Measurements from ENCODE around the gene L2HGDH. TPM values are rescaled to one million over a fixed set of nuclear protein-coding genes. Genes with fewer than 3 reads are reported as not detected.
A peak's percentile ranks its signal among the peaks of the same experiment; 100 is the strongest.

The L2HGDH gene
- total RNA-seq, 1 experiment from 2014 or later: 15.2 TPM

GRCh38 chr14:50344876-50345563, 33.0 kb upstream of the L2HGDH start:
- Histone ChIP-seq H3K9me3 (replicated peaks) (no peaks in the 10 kb centered on the region), H3K4me3 (no peak overlapping the region), H3K27me3 (no peaks in the 10 kb centered on the region), H3K27ac (no peak overlapping the region), H3K4me1 (peaks cover 5% of the 10 kb centered on the region; the same call in 1 of the 2 replicates), H3K36me3 (no peaks in the 10 kb centered on the region)
- no peak for DNase-seq

- Histone ChIP-seq H3K4me3 (no peak overlapping the region), H3K4me1 (peaks cover 5% of the 10 kb centered on the region; the same call in 1 of the 2 replicates), H3K27ac (no peak overlapping the region), H3K36me3 (no peaks in the 10 kb centered on the region), H3K27me3 (no peaks in the 10 kb centered on the region), H3K9me3 (replicated peaks) (no peaks in the 10 kb centered on the region)
- no peak for DNase-seq
Measured at GRCh38 chr14:50344116-50344775, 32.2 kb upstream of the L2HGDH start.

GRCh38 chr14:50343434-50343833, 31.4 kb upstream of the L2HGDH start:
- H3K4me3 ChIP-seq: no peak overlapping the region
- no peak overlapping the region for H3K27ac ChIP-seq
- H3K9me3 ChIP-seq (replicated peaks): no peaks in the 10 kb centered on the region
- H3K36me3 ChIP-seq: no peaks in the 10 kb centered on the region
- no peaks in the 10 kb centered on the region for H3K27me3 ChIP-seq
- DNase-seq: no peak
- H3K4me1 ChIP-seq: peaks cover 5% of the 10 kb centered on the region; the same call in 1 of the 2 replicates

- no peak overlapping the region for H3K27ac ChIP-seq
- no peaks in the 10 kb centered on the region for H3K27me3 ChIP-seq
- no peaks in the 10 kb centered on the region for H3K36me3 ChIP-seq
- DNase-seq: peak; percentile 71 to 73
- no peaks in the 10 kb centered on the region for H3K9me3 ChIP-seq (replicated peaks)
- H3K4me3 ChIP-seq: no peak overlapping the region
- H3K4me1 ChIP-seq: peaks cover 5% of the 10 kb centered on the region; the same call in 1 of the 2 replicates
Measured at GRCh38 chr14:50342221-50343078, 30.4 kb upstream of the L2HGDH start.

GRCh38 chr14:50340963-50341362, 28.9 kb upstream of the L2HGDH start:
- Histone ChIP-seq H3K4me1 (peaks cover 5% of the 10 kb centered on the region; the same call in 1 of the 2 replicates), H3K27ac (no peak overlapping the region)

GRCh38 chr14:50340045-50340444, 28.0 kb upstream of the L2HGDH start:
- DNase-seq: no peak

More at GRCh38 chr14:50340963-50341362, 28.9 kb upstream of the L2HGDH start:
- Histone ChIP-seq H3K36me3 (no peaks in the 10 kb centered on the region), H3K9me3 (replicated peaks) (no peaks in the 10 kb centered on the region), H3K27me3 (no peaks in the 10 kb centered on the region), H3K4me3 (no peak overlapping the region)
- peak in 1 of 2 experiments; percentile 14 for DNase-seq

GRCh38 chr14:50339178-50339804, 27.3 kb upstream of the L2HGDH start:
- H3K27ac ChIP-seq: no peak overlapping the region
- H3K36me3 ChIP-seq: no peaks in the 10 kb centered on the region
- H3K9me3 ChIP-seq (replicated peaks): no peaks in the 10 kb centered on the region
- peaks cover 5% of the 10 kb centered on the region; the same call in 1 of the 2 replicates for H3K4me1 ChIP-seq
- no peaks in the 10 kb centered on the region for H3K27me3 ChIP-seq
- no peak overlapping the region for H3K4me3 ChIP-seq
- DNase-seq: no peak

More at GRCh38 chr14:50340045-50340444, 28.0 kb upstream of the L2HGDH start:
- no peak overlapping the region for H3K4me3 ChIP-seq
- no peaks in the 10 kb centered on the region for H3K27me3 ChIP-seq
- no peak overlapping the region for H3K27ac ChIP-seq
- H3K9me3 ChIP-seq (replicated peaks): no peaks in the 10 kb centered on the region
- no peaks in the 10 kb centered on the region for H3K36me3 ChIP-seq
- peaks cover 5% of the 10 kb centered on the region; the same call in 1 of the 2 replicates for H3K4me1 ChIP-seq

- DNase-seq: no peak
- H3K4me1 ChIP-seq: peaks cover 5% of the 10 kb centered on the region; the same call in 1 of the 2 replicates
- H3K9me3 ChIP-seq (replicated peaks): no peaks in the 10 kb centered on the region
- no peak overlapping the region for H3K27ac ChIP-seq
- no peaks in the 10 kb centered on the region for H3K27me3 ChIP-seq
- no peak overlapping the region for H3K4me3 ChIP-seq
- H3K36me3 ChIP-seq: no peaks in the 10 kb centered on the region
Measured at GRCh38 chr14:50338587-50338986, 26.6 kb upstream of the L2HGDH start.

GRCh38 chr14:50335989-50336824, 24.2 kb upstream of the L2HGDH start:
- DNase-seq: peak in 1 of 2 experiments; percentile 20
- Histone ChIP-seq H3K4me1 (no peaks in the 10 kb centered on the region), H3K9me3 (replicated peaks) (no peaks in the 10 kb centered on the region), H3K27me3 (no peaks in the 10 kb centered on the region), H3K27ac (no peak overlapping the region), H3K4me3 (no peak overlapping the region), H3K36me3 (no peaks in the 10 kb centered on the region)

GRCh38 chr14:50335389-50335788, 23.4 kb upstream of the L2HGDH start:
- H3K27ac ChIP-seq: no peak overlapping the region
- no peaks in the 10 kb centered on the region for H3K27me3 ChIP-seq
- no peaks in the 10 kb centered on the region for H3K36me3 ChIP-seq
- H3K9me3 ChIP-seq (replicated peaks): no peaks in the 10 kb centered on the region
- no peak for DNase-seq
- H3K4me3 ChIP-seq: no peak overlapping the region
- no peaks in the 10 kb centered on the region for H3K4me1 ChIP-seq

GRCh38 chr14:50334211-50334610, 22.2 kb upstream of the L2HGDH start:
- Histone ChIP-seq H3K9me3 (replicated peaks) (no peaks in the 10 kb centered on the region), H3K4me1 (no peaks in the 10 kb centered on the region), H3K27me3 (no peaks in the 10 kb centered on the region), H3K27ac (no peak overlapping the region), H3K36me3 (no peaks in the 10 kb centered on the region; the same call in 1 of the 2 replicates), H3K4me3 (no peak overlapping the region)
- no peak for DNase-seq

GRCh38 chr14:50333014-50333509, 21.0 kb upstream of the L2HGDH start:
- DNase-seq: no peak
- Histone ChIP-seq H3K9me3 (replicated peaks) (no peaks in the 10 kb centered on the region), H3K4me3 (no peak overlapping the region), H3K27ac (no peak overlapping the region), H3K27me3 (no peaks in the 10 kb centered on the region), H3K4me1 (no peaks in the 10 kb centered on the region), H3K36me3 (no peaks in the 10 kb centered on the region; the same call in 1 of the 2 replicates)

- Histone ChIP-seq H3K4me3 (no peak overlapping the region), H3K9me3 (replicated peaks) (no peaks in the 10 kb centered on the region), H3K4me1 (no peaks in the 10 kb centered on the region), H3K36me3 (no peaks in the 10 kb centered on the region; the same call in 1 of the 2 replicates), H3K27me3 (no peaks in the 10 kb centered on the region), H3K27ac (no peak overlapping the region)
- DNase-seq: no peak
Measured at GRCh38 chr14:50331596-50331995, 19.6 kb upstream of the L2HGDH start.

All from SJCRH30 (cell line).